KMS-11 (cell line): ENCODE measurements around the gene STK36.

Experiments used
- H2AFZ ChIP-seq: fragments of 200-600 bp; sonication (generic); 2 replicates; pipeline ENCODE4 v1.6.1; 2016; ENCODE audit warnings: antibody characterized with exemption, mixed run types, low read depth
- H3K27ac ChIP-seq: fragments of 200-600 bp; sonication (generic); 2 replicates; pipeline ENCODE4 v1.6.1; 2016; ENCODE audit warnings: mild to moderate bottlenecking, mixed run types
- H3K27me3 ChIP-seq: fragments of 200-600 bp; sonication (generic); 2 replicates; pipeline ENCODE4 v1.6.1; 2017; ENCODE audit warnings: mild to moderate bottlenecking, low read depth, mixed run types, moderate library complexity; ENCODE audit not compliant: insufficient read depth
- H3K36me3 ChIP-seq: fragments of 200-600 bp; sonication (generic); 2 replicates; pipeline ENCODE4 v1.6.1; 2017; ENCODE audit warnings: mild to moderate bottlenecking, mixed run types; ENCODE audit not compliant: insufficient read depth
- H3K4me1 ChIP-seq: fragments of 200-600 bp; sonication (generic); 2 replicates; pipeline ENCODE4 v1.6.1; 2016; ENCODE audit warnings: mild to moderate bottlenecking, low read depth, mixed run types; ENCODE audit not compliant: poor library complexity, severe bottlenecking
- H3K4me2 ChIP-seq: fragments of 200-600 bp; sonication (generic); 2 replicates; pipeline ENCODE4 v1.7.0; 2016; ENCODE audit warnings: mild to moderate bottlenecking, mixed run types
- H3K4me3 ChIP-seq: fragments of 200-600 bp; sonication (generic); IDR thresholded peaks from 2 replicates; pipeline ENCODE4 v1.6.1; 2017; ENCODE audit warnings: low read depth, low read length, mixed read lengths; ENCODE audit not compliant: insufficient read depth
- H3K79me2 ChIP-seq: fragments of 200-600 bp; sonication (generic); 2 replicates; pipeline ENCODE4 v1.6.1; 2016; ENCODE audit warnings: low read depth, mixed run types; ENCODE audit not compliant: insufficient read depth
- H3K9ac ChIP-seq: fragments of 200-600 bp; sonication (generic); 2 replicates; pipeline ENCODE4 v1.6.1; 2016; ENCODE audit warnings: mild to moderate bottlenecking, mixed run types
- H4K20me1 ChIP-seq: fragments of 200-600 bp; sonication (generic); 2 replicates; pipeline ENCODE4 v1.6.1; 2016; ENCODE audit warnings: mild to moderate bottlenecking, mixed run types; ENCODE audit not compliant: insufficient read depth
- CTCF ChIP-seq: fragments of 200-600 bp; sonication (generic); conservative IDR thresholded peaks from 2 replicates; pipeline ENCODE4 v1.6.1; 2017; ENCODE audit warnings: low read depth, mild to moderate bottlenecking, antibody characterized with exemption, low read length, moderate library complexity, mixed read lengths

The STK36 gene

DNA sequence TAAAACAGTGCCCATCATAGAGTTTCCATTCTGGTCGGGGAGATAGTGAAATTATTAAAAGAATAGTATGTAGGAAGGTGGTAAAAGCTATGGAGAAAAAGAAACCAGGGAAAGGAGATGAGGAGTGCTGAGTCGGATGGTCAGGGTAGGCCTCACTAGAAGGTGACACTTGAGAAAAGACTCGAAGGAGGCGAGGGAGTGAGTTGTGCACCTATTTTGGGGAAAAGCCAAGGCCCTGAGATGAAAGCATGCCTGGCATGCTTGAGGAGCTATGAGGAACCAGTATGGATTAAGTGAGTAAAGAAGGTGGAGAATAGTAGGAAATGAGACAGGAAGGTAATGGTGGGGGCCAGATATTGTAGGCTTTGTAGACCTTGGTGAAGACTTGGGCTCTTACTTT is 31.5 kb downstream of the STK36 start:
- H3K4me3 ChIP-seq, result no peak overlapping the region
- no peaks in the 10 kb centered on the region for H3K36me3 ChIP-seq
- no peak overlapping the region for H3K4me2 ChIP-seq
- H4K20me1 ChIP-seq, result no peaks in the 10 kb centered on the region
- H3K27ac ChIP-seq, result no peak overlapping the region
- H3K79me2 ChIP-seq, result no peaks in the 10 kb centered on the region
- no peaks in the 10 kb centered on the region for H3K27me3 ChIP-seq
- peaks cover 18% of the 10 kb centered on the region for H3K4me1 ChIP-seq
- no peak overlapping the region for H2AFZ ChIP-seq
- no peak overlapping the region for H3K9ac ChIP-seq
- TF ChIP-seq CTCF, result no peak

DNA sequence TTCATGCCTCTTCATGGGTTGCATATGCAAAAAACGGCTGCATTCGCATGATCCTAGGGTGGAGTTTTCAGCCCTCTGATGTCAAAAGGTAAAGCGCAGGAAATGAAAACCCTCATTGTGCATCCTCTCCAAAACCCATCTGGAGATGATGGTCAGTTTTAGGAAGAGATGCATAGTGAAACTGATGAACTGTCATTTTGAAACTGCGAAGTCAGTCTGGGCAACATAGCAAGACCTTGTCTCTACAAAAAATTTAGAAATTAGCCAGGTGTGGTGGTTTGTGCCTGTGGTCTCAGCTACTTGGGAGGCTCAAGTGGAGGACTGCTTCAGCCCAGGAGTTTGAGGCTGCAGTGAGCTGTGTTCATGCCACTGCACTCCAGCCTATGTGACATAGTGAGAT is 36.2 kb downstream of the STK36 start:
- TF ChIP-seq CTCF, result no peak
- Histone ChIP-seq H3K4me3 (no peak overlapping the region), H2AFZ (no peak overlapping the region), H3K4me1 (peaks cover 48% of the 10 kb centered on the region), H4K20me1 (no peaks in the 10 kb centered on the region), H3K79me2 (peaks cover 20% of the 10 kb centered on the region), H3K4me2 (peak overlapping the region; percentile 41; the same call in 1 of the 2 replicates), H3K36me3 (no peaks in the 10 kb centered on the region), H3K27me3 (no peaks in the 10 kb centered on the region), H3K9ac (no peak overlapping the region), H3K27ac (peak overlapping the region; percentile 38; the same call in 1 of the 2 replicates)

DNA sequence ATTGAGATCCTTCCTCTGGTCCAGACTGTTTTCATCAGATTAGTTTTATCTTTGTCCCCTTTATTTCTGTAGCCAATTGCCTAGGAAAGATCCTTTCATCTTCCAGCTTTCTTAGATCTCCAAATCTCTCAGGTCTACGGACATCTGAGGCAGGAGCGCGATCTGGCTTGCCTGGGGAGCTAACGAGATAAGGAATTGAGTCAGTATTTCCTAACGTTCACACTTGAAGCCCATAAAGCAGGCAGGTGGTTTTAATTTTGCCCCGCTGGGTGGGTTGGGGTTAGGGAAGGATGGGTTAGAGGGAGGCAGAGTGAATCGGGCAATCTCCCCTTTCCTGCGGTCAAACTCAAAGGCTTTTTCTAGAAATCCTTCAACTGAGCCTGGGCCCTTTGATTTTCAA is 38.0 kb downstream of the STK36 start:
- no peak overlapping the region for H3K27ac ChIP-seq
- no peak overlapping the region for H3K4me3 ChIP-seq
- no peak overlapping the region for H3K9ac ChIP-seq
- peak overlapping the region; percentile 47; the same call in 1 of the 2 replicates for H3K4me2 ChIP-seq
- H3K27me3 ChIP-seq, result no peaks in the 10 kb centered on the region
- no peaks in the 10 kb centered on the region for H3K36me3 ChIP-seq
- peaks cover 48% of the 10 kb centered on the region for H3K4me1 ChIP-seq
- H4K20me1 ChIP-seq, result no peaks in the 10 kb centered on the region
- H2AFZ ChIP-seq, result no peak overlapping the region
- no peak for TF ChIP-seq CTCF
- H3K79me2 ChIP-seq, result peaks cover 31% of the 10 kb centered on the region

- no peak for TF ChIP-seq CTCF
- Histone ChIP-seq H3K36me3 (no peaks in the 10 kb centered on the region), H3K27me3 (no peaks in the 10 kb centered on the region), H3K9ac (no peak overlapping the region), H2AFZ (peak overlapping the region; percentile 86; the same call in 1 of the 2 replicates), H4K20me1 (no peaks in the 10 kb centered on the region), H3K4me1 (peaks cover 48% of the 10 kb centered on the region), H3K4me2 (peak overlapping the region; percentile 47; the same call in 1 of the 2 replicates), H3K4me3 (no peak overlapping the region), H3K79me2 (peaks cover 35% of the 10 kb centered on the region), H3K27ac (no peak overlapping the region)
These were observed 38.4 kb downstream of the STK36 start for GRCh38 chr2:218710334-218710686.
